Neuron (in vitro differentiated cells): ENCODE results near the gene POLR3K.
"Not testable (repeated sequence)": the region's sequence is repeated elsewhere in the genome, so short reads cannot be mapped to it uniquely, and the experiment has no call there.

ENCODE experiments used
- H2AFZ ChIP-seq: one replicate; pipeline ENCODE4 v1.6.1; 2013; ENCODE audit warnings: low read depth, mild to moderate bottlenecking, inconsistent platforms, low read length, moderate library complexity
- H3K27me3 ChIP-seq: one replicate; pipeline ENCODE4 v1.6.1; 2013; ENCODE audit warnings: low read length; ENCODE audit not compliant: insufficient read depth
- H3K36me3 ChIP-seq: one replicate; pipeline ENCODE4 v1.6.1; 2013; ENCODE audit warnings: low read length; ENCODE audit not compliant: insufficient read depth
- H3K4me1 ChIP-seq: one replicate; pipeline ENCODE4 v1.6.1; 2013; ENCODE audit warnings: low read length; ENCODE audit not compliant: insufficient read depth
- H3K4me3 ChIP-seq: 2 replicates; pipeline ENCODE4 v1.5.1; 2013; ENCODE audit warnings: mild to moderate bottlenecking, low read length, moderate library complexity
- H3K9me3 ChIP-seq: one replicate; pipeline ENCODE4 v1.6.1; 2013; ENCODE audit warnings: low read length

Gene POLR3K

DNA sequence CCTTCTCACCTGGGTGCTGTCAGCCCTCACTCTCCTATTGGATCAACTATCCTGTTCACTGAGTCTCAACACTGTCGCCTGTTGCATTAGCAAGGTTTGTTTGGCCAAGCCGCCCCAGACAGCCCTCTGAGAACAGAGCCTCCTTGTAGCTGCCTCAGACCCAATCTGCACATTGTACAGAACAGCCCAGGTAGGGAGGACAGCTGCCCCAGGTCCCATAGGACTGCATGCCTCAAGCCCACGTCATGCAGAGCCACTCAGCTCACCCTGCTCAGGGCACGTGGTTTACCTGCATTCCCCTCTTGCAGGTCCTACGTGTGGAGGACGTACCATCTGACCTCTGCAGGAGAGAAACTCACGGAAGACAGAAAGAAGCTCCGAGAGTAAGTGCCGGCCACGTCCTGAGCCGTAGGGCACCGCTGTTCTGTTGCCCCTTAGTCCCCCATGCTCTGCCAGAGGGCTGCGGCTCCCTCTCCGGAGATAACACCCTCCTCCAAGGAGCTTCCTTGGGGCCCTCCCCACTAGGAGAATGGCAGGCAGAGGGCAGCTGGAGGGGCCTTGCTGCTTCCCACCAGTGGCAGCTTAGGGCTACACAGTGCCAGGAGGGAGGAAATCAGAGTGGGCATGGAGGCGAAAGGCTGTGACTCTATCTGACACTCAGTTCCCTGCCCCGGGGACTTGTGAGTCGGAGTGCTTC lies 3.0 kb upstream of the POLR3K start:
- Histone ChIP-seq H3K4me1 (peaks cover 2% of the 10 kb centered on the region), H3K4me3 (no peak overlapping the region), H3K27me3 (no peaks in the 10 kb centered on the region), H2AFZ (no peak overlapping the region), H3K36me3 (peaks cover 60% of the 10 kb centered on the region), H3K9me3 (no peaks in the 10 kb centered on the region)

DNA sequence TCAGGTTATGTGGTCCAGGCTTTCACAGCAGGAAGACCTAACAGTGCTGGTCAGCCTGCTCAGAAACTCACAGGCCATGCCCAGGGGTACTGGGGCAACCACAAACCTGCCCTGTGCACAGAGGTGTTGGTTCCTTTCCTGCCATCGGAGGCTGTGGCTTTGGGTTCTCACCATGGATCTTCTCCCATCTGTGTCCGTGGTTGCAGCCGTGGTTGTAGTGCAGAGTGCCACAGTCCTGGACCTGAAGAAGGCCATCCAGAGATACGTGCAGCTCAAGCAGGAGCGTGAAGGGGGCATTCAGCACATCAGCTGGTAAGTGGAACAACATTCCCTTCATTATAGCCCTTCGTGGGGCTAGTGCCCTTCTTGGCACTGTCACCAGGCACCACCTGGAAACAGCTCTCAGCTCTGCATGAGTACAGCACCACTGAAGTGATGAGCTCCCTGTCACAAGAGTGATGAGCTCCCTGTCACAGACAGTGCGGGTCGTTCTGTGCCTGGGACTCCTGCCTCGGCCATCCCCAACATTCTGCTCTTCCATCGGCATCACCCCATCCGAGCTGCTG lies 2.2 kb upstream of the POLR3K start:
- Histone ChIP-seq H3K27me3 (no peaks in the 10 kb centered on the region), H3K4me1 (peaks cover 2% of the 10 kb centered on the region), H2AFZ (no peak overlapping the region), H3K9me3 (no peaks in the 10 kb centered on the region), H3K4me3 (no peak overlapping the region), H3K36me3 (peaks cover 60% of the 10 kb centered on the region)

DNA sequence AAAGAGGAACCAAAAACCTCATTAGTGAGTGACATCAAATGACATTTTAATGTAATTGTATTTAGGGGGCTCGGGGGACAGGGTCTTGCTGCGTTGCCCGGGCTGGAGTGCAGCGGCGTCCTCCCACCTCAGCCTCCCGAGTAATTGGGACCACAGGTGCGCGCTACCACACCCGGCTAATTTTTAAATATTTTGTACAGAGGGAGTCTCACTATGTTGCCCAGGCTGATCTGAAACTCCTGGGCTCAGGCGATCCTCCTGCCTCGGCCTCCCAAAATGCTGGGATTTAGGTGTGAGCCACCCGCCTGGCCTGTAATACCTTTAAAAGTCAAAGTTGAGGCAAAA lies 801 bp upstream of the POLR3K start:
- H3K36me3 ChIP-seq = peaks cover 50% of the 10 kb centered on the region
- peak overlapping the region; percentile 85 for H3K4me3 ChIP-seq
- no peaks in the 10 kb centered on the region for H3K27me3 ChIP-seq
- peak overlapping the region; percentile 70 for H2AFZ ChIP-seq
- peaks cover 2% of the 10 kb centered on the region for H3K4me1 ChIP-seq
- no peaks in the 10 kb centered on the region for H3K9me3 ChIP-seq

DNA sequence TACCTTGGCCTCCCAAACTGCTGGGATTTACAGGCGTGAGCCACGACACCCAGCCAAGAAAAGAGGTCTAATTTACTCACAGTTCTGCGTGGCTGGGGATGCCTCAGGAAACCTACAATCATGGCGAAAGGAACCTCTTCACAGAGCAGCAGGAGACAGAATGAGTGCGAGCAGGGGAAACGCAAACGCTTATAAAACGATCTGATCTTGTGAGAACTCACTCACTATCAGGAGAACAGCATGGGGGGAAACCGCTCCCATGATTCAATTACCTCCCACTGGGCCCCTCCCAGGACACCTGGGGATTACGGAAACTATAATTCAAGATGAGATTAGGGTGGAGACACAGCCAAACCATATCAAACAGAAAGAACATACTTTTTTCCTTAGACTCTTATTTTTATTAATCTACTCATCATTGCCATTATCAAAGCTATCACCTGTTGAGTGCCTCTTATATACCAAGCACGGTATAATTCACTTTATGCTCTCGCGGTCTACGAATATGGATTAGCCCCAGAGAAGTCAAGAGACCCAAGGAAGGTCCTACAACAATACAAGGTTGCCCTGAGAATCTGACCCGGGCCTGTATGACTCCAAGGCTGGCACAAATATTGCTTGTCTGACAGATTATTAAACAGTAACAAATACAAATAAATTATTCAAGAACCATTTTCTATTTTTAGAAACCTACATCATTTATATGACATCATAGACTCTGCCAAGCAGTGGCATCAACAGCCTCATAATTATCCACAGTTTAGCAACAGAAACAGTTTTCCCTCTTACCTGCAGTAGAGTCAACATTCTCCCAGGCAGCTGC lies 2.4 kb downstream of the POLR3K start:
- Histone ChIP-seq H3K36me3 (peaks cover 30% of the 10 kb centered on the region), H3K9me3 (no peaks in the 10 kb centered on the region), H3K4me3 (no peak overlapping the region), H2AFZ (no peak overlapping the region), H3K27me3 (no peaks in the 10 kb centered on the region), H3K4me1 (peaks cover 2% of the 10 kb centered on the region)

DNA sequence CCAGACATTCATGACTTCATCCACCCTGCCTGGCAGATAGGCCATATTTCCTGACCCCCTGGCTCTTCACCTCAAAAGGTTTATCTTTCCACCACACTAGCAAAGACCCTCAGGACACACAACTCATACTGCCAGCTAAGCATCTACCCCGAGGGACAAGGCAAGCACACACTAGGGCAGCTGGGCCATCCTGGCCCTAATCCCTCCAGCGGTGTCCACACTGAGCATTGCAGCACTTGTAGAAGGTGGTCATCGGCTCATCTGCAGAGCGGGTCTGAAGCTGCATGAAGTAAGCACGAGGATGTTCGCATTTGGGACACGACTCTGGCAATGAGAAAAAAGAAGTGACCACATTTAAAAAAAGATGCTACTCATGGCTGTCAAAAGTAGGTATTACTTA lies 6.2 kb downstream of the POLR3K start:
- Histone ChIP-seq H2AFZ (no peak overlapping the region), H3K9me3 (no peaks in the 10 kb centered on the region), H3K4me1 (no peaks in the 10 kb centered on the region), H3K36me3 (peaks cover 44% of the 10 kb centered on the region), H3K27me3 (no peaks in the 10 kb centered on the region), H3K4me3 (no peak overlapping the region)

DNA sequence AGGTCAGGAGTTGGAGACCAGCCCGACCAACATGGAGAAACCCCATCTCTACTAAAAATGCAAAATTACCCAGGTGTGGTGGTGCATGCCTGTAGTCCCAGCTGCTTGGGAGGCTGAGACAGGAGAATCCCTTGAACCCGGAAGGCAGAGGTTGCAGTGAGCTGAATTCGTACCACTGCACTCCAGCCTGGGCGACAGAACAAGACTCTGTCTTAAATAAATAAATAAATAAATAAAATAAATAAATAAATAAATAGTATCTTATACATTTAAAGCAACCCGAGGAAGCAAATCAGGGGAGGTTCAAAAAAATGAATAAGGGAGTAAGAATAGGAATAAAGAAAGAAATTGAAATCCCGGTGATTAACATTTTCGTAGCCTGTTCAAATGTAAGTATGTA lies 6.9 kb downstream of the POLR3K start:
- peaks cover 50% of the 10 kb centered on the region for H3K36me3 ChIP-seq
- H3K9me3 ChIP-seq, H2AFZ ChIP-seq, H3K27me3 ChIP-seq, H3K4me1 ChIP-seq, H3K4me3 ChIP-seq: not testable (repeated sequence)

DNA sequence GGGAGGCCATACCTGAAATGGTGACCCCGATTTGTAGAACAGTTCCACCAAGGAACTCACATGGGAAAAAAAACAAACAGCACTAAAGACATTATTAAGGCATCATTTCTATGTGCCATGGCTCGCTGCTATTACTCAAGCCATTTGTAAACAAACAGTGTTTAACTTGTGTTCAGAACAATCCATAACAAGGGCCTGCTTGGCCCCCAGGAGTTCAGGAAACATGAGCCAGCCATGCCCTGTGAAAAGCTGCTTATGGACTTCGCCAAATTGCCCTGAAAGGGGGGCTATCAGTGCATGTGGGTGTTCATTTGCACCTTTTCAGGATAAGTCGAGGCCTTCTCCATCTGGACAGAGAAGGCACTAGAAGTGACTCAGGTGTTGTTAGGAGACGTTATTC lies 8.0 kb downstream of the POLR3K start:
- H3K9me3 ChIP-seq = peaks cover 6% of the 10 kb centered on the region

DNA sequence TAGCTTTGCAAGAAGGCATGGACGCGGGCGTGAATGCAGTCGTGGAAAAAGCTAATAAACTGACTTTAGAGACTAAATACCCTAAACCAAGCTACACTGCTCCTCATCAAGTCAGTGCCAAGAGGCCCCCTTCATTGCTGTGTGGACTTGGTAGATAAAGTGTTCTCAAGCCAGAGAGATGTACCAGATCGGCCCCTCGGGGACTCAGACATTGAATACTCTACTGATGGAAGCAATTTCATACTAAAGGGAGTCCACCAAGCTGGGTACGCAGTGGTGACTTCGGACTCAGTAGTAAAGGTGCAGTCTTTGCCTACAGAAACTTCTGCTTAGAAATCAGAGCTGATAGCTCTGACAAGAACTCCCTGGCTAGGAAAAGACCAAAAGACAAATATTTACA lies 8.8 kb downstream of the POLR3K start:
- no peaks in the 10 kb centered on the region for H3K27me3 ChIP-seq
- no peaks in the 10 kb centered on the region for H3K4me1 ChIP-seq
- H3K4me3 ChIP-seq = no peak overlapping the region
- H3K36me3 ChIP-seq = peaks cover 40% of the 10 kb centered on the region
- no peak overlapping the region for H2AFZ ChIP-seq
- peaks cover 6% of the 10 kb centered on the region for H3K9me3 ChIP-seq

More for the DNA sequence above, 8.0 kb downstream of the POLR3K start:
- Histone ChIP-seq H3K36me3 (peaks cover 42% of the 10 kb centered on the region), H3K27me3 (no peaks in the 10 kb centered on the region), H3K4me3 (no peak overlapping the region), H3K4me1 (no peaks in the 10 kb centered on the region), H2AFZ (no peak overlapping the region)

DNA sequence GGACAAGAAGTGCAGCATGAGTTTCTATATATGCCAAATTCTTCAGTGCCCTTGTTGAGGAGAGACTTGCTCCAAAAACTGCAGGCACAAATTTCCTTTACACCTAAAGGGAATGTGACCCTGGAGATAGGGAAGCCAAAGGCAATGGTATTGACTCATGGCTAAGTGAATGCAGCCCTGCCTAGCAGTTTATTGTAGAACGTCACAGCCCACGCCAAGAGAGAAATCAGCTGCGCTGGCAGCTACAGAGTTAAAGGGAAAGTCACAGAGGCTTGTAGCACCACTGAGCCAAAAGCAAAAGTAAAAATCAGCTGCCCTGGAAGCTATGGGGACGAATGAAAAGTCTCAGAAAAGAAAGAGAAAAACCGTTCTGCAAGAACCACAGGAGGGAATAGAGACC lies 10.1 kb downstream of the POLR3K start:
- Histone ChIP-seq H3K36me3 (peaks cover 40% of the 10 kb centered on the region), H3K4me1 (no peaks in the 10 kb centered on the region)

DNA sequence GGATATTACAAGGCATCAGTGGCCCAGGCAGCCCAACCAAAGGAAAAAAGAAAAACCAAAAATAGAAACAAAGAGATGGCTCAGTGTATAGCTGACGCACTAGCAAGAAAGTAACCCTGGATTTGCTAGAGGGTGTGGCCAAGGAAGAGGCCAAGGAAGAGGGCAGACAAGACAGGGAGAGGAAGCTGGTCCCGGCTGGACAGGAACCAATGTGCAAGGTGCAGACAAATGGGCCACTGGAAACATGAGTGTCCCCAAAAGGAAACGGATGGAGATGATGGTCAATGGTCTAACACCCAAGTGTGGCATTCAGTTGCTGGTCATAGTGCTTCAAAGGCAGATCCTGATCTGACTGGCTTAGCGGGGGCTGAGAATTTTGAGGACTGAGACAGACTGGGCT lies 10.7 kb downstream of the POLR3K start:
- Histone ChIP-seq H3K36me3 (peaks cover 40% of the 10 kb centered on the region), H2AFZ (no peak overlapping the region), H3K9me3 (peaks cover 6% of the 10 kb centered on the region)

More for the DNA sequence above, 10.1 kb downstream of the POLR3K start:
- H3K9me3 ChIP-seq = peaks cover 6% of the 10 kb centered on the region
- H3K27me3 ChIP-seq = no peaks in the 10 kb centered on the region
- H3K4me3 ChIP-seq = no peak overlapping the region
- no peak overlapping the region for H2AFZ ChIP-seq

DNA sequence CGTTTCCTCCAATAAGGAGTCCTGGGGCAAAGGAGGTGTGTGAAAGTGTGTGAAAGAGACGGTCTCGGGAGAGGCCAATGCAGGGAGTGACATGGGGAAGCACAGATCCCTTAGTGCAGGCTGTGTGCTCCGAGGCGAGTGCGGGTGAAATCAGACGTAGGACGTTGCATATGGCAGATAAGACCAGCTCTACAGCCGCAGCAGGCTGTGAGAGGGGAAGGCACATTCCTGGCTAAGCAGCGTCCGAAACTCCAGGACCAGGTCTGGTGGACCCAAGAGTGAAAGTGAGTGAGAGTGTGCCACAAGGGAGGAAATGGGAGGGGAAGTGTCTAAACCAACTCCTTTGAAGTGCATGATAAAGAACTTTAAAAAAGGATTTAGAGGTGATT lies 11.3 kb downstream of the POLR3K start:
- Histone ChIP-seq H3K4me1 (no peaks in the 10 kb centered on the region), H3K36me3 (peaks cover 36% of the 10 kb centered on the region)

More for the DNA sequence above, 10.7 kb downstream of the POLR3K start:
- Histone ChIP-seq H3K4me3 (no peak overlapping the region), H3K27me3 (no peaks in the 10 kb centered on the region), H3K4me1 (no peaks in the 10 kb centered on the region)

DNA sequence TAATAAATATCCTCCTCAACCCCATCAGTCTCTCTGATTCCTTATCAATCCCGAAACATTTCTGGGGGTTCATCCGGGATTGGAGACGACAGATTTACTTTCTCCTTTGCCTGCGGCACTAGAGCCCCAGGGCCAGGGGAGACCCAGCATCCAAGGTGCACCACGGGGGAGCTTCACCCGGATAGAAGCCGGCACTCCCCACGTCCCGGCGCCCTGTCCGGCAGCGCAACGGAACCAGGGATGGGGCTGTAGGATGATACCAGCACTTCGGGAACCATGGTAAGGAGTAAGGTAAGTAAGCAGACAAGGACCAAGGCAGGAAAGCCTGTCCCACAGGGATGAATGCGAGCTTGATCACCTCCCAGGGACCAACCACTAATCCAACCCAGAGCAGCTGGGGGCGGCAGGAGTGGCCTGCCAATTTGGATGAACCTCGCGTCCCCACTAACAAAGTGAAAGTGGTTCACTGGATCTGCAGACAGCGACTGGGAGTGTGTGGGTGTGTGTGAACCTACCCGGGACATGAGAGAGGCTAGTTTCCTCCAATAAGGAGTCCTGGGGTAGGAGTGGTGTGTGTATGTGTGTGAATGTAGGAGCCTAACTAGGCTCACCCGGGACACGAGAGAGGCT lies 11.9 kb downstream of the POLR3K start:
- no peak overlapping the region for H3K4me3 ChIP-seq
- peaks cover 33% of the 10 kb centered on the region for H3K36me3 ChIP-seq
- peaks cover 6% of the 10 kb centered on the region for H3K9me3 ChIP-seq
- no peaks in the 10 kb centered on the region for H3K27me3 ChIP-seq
- H3K4me1 ChIP-seq = no peaks in the 10 kb centered on the region
- H2AFZ ChIP-seq = no peak overlapping the region

More for the DNA sequence above, 11.3 kb downstream of the POLR3K start:
- Histone ChIP-seq H2AFZ (no peak overlapping the region), H3K9me3 (peaks cover 6% of the 10 kb centered on the region), H3K27me3 (no peaks in the 10 kb centered on the region), H3K4me3 (no peak overlapping the region)
